NB4 (cell line): ENCODE measurements around the gene DSP.

Experiments used
- CTCF ChIP-seq: IDR thresholded peaks from one replicate; pipeline ENCODE4 v1.5.1; 2012; ENCODE audit warnings: low read depth, low read length
- MAX ChIP-seq: IDR thresholded peaks from 2 replicates; pipeline ENCODE4 v1.6.1; 2011; ENCODE audit warnings: low read depth, low read length
- MYC ChIP-seq: IDR thresholded peaks from 2 replicates; pipeline ENCODE4 v1.6.1; 2011; ENCODE audit warnings: low read depth, low read length
- POLR2A ChIP-seq: IDR thresholded peaks from 2 replicates; pipeline ENCODE4 v1.6.1; 2011; ENCODE audit warnings: mild to moderate bottlenecking; ENCODE audit not compliant: insufficient read length; ENCODE audit errors: extremely low read depth

GRCh38 chr6:7518877-7519276 lies 22.6 kb upstream of the DSP start:
- TF ChIP-seq CTCF, result no peak
- no peak for TF ChIP-seq POLR2A
- TF ChIP-seq MYC, result no peak
- TF ChIP-seq MAX, result no peak
